HepG2 (cell line): ENCODE measurements around the gene ATG9A. TPM values are rescaled to one million over a fixed set of nuclear protein-coding genes. Genes with fewer than 3 reads are reported as not detected.

Source experiments
- ATF2 ChIP-seq: sonication (generic); formaldehyde crosslinking; IDR thresholded peaks from 2 replicates; pipeline ENCODE4 v1.4.0; 2020; ENCODE audit warnings: missing genetic modification reagents
- CREB3 ChIP-seq: sonication (generic); formaldehyde crosslinking; IDR thresholded peaks from 2 replicates; pipeline ENCODE4 v1.5.0; 2020; ENCODE audit warnings: missing genetic modification reagents
- ETV5 ChIP-seq: IDR thresholded peaks from 2 replicates; pipeline ENCODE4 v1.6.1; 2018; ENCODE audit warnings: missing biosample characterization, missing genetic modification reagents, inconsistent platforms, borderline replicate concordance
- ETV6 ChIP-seq: sonication (generic); formaldehyde crosslinking; conservative IDR thresholded peaks from 2 replicates; pipeline ENCODE4 v1.4.0; 2020; ENCODE audit warnings: missing genetic modification reagents
- HNF4G ChIP-seq, 2 experiments: sonication (generic) in 1 of 2; formaldehyde crosslinking in 1 of 2; IDR thresholded peaks; 2 replicates each; pipeline versions ENCODE4 v1.4.0 to v1.6.1; 2011 to 2020; ENCODE audit warnings: borderline replicate concordance in 2 of 2, low read depth in 2 of 2, mild to moderate bottlenecking in 2 of 2, low read length in 1 of 2, missing genetic modification reagents in 1 of 2, moderate library complexity in 1 of 2
- MEF2D ChIP-seq: sonication (generic); formaldehyde crosslinking; IDR thresholded peaks from 2 replicates; pipeline ENCODE4 v1.5.1; 2020; ENCODE audit warnings: mild to moderate bottlenecking, missing genetic modification reagents
- MZF1 ChIP-seq: sonication (generic); formaldehyde crosslinking; IDR thresholded peaks from 2 replicates; pipeline ENCODE4 v1.8.1; 2023; ENCODE audit warnings: mild to moderate bottlenecking, missing genetic modification reagents, borderline replicate concordance
- NFATC3 ChIP-seq: sonication (generic); formaldehyde crosslinking; IDR thresholded peaks from 2 replicates; pipeline ENCODE4 v1.5.1; 2020; ENCODE audit warnings: mild to moderate bottlenecking, missing genetic modification reagents
- NFIC ChIP-seq: IDR thresholded peaks from 2 replicates; pipeline ENCODE4 v1.6.1; 2012; ENCODE audit warnings: mild to moderate bottlenecking, low read length, inconsistent platforms
- PAWR ChIP-seq: sonication (generic); formaldehyde crosslinking; IDR thresholded peaks from 2 replicates; pipeline ENCODE4 v1.4.0; 2020; ENCODE audit warnings: missing genetic modification reagents, mild to moderate bottlenecking, borderline replicate concordance
- RARA ChIP-seq: IDR thresholded peaks from 2 replicates; pipeline ENCODE4 v1.6.1; 2016; ENCODE audit warnings: missing genetic modification reagents, missing compliant biosample characterization
- RFX5 ChIP-seq: IDR thresholded peaks from 2 replicates; pipeline ENCODE4 v1.6.1; 2011; ENCODE audit warnings: low read depth, low read length, improper control_type of control experiment
- SKIL ChIP-seq: sonication (generic); formaldehyde crosslinking; IDR thresholded peaks from 2 replicates; pipeline ENCODE4 v1.8.0; 2022; ENCODE audit warnings: missing genetic modification reagents, mild to moderate bottlenecking, moderate library complexity, borderline replicate concordance
- STAT6 ChIP-seq: sonication (generic); formaldehyde crosslinking; IDR thresholded peaks from 2 replicates; pipeline ENCODE4 v1.4.0; 2020; ENCODE audit warnings: missing genetic modification reagents, mild to moderate bottlenecking, borderline replicate concordance
- THYN1 ChIP-seq: sonication (generic); formaldehyde crosslinking; IDR thresholded peaks from 2 replicates; pipeline ENCODE4 v1.8.1; 2023; ENCODE audit warnings: low read depth, mild to moderate bottlenecking, moderate library complexity, missing genetic modification reagents, borderline replicate concordance
- ZFP82 ChIP-seq: sonication (generic); formaldehyde crosslinking; IDR thresholded peaks from 2 replicates; pipeline ENCODE4 v1.5.1; 2020; ENCODE audit warnings: mild to moderate bottlenecking, missing genetic modification reagents, borderline replicate concordance
- ZKSCAN5 ChIP-seq: sonication (generic); formaldehyde crosslinking; IDR thresholded peaks from 2 replicates; pipeline ENCODE4 v1.5.1; 2020; ENCODE audit warnings: mild to moderate bottlenecking, missing genetic modification reagents
- ZNF644 ChIP-seq: IDR thresholded peaks from 2 replicates; pipeline ENCODE4 v1.6.1; 2016; ENCODE audit warnings: low read depth
- ZNF749 ChIP-seq: sonication (generic); formaldehyde crosslinking; IDR thresholded peaks from 2 replicates; pipeline ENCODE4 v1.8.0; 2022; ENCODE audit warnings: mild to moderate bottlenecking, missing genetic modification reagents, moderate library complexity, borderline replicate concordance
- polyA plus RNA-seq, 8 experiments: library from polyadenylated mRNA; depleted of rRNA in 3 of 8; stranded (reverse) in 7 of 8; unstranded in 1 of 8; fragments of >200 nt; fragmentation: Illumina TruSeq in 4 of 8; extraction: Trizol in 4 of 8; gene quantifications; 2 replicates each; pipeline versions ENCODE4 v1.2.1 to v1.2.3, GENCODE V29; 2011 to 2016; ENCODE audit warnings: low read depth in 4 of 8, missing spikeins in 1 of 8, mixed read lengths in 1 of 8; ENCODE audit not compliant: insufficient read depth in 1 of 8
- total RNA-seq, 5 experiments: library from RNA; depleted of rRNA; stranded (reverse); fragments of >200 nt; fragmentation: Illumina TruSeq; extraction: Trizol; gene quantifications; 2 replicates each; pipeline ENCODE4 v1.2.3, GENCODE V29; 2016; ENCODE audit warnings: low read depth in 1 of 5

The ATG9A gene
- total and polyA plus RNA-seq, 2 of the 13 experiments (the other 11 are each of a cell fraction or from before 2014, with no cell fraction given), result 35.0 to 131 TPM

- TF ChIP-seq ZNF644 (CRISPR knock-in tag) (no peak), ZFP82 (0 out of 2 replicates have a peak, but pooled peaks have one; percentile 69), NFATC3 (peak; percentile 96; the same call in 1 of the 2 replicates), CREB3 (0 out of 2 replicates have a peak, but pooled peaks have one; percentile 9), THYN1 (CRISPR knock-in tag) (no peak), ETV5 (CRISPR knock-in tag) (peak; percentile 99), ZNF749 (peak; percentile 26; the same call in 1 of the 2 replicates), ETV6 (CRISPR knock-in tag) (peak; percentile 82; the same call in 1 of the 2 replicates), MEF2D (CRISPR knock-in tag) (peak; percentile 88), NFIC (no peak), ATF2 (peak; percentile 82; the same call in 1 of the 2 replicates), RARA (CRISPR knock-in tag) (peak; percentile 39; the same call in 1 of the 2 replicates), MZF1 (CRISPR knock-in tag) (peak; percentile 96), STAT6 (CRISPR knock-in tag) (no peak), RFX5 (peak; percentile 55; the same call in 1 of the 2 replicates), HNF4G (IDR thresholded peaks at IDR 0.05; ENCODE audit: borderline replicate concordance, low read depth, low read length) (no peak), HNF4G (CRISPR knock-in tag; IDR thresholded peaks at IDR 0.05; ENCODE audit: borderline replicate concordance, low read depth) (peak; percentile 59; the same call in 1 of the 2 replicates), PAWR (CRISPR knock-in tag) (peak; percentile 82; the same call in 1 of the 2 replicates), ZKSCAN5 (CRISPR knock-in tag) (peak; percentile 63; the same call in 1 of the 2 replicates), SKIL (no peak)
Observed at GRCh38 chr2:219245148-219245898, 15.9 kb upstream of the ATG9A start, which contains the start of the genes GLB1L and STK16 (continued).
